HepG2 (cell line): ENCODE measurements around the gene SHQ1. TPM values are rescaled to one million over a fixed set of nuclear protein-coding genes. Genes with fewer than 3 reads are reported as not detected.

Experiments used
- ATAC-seq: fragments of 200-7000 bp; cut with Tn5 transposase; 3 replicates; pipeline ENCODE4 v1.9.1; 2020; ENCODE audit warnings: mild to moderate bottlenecking, moderate library complexity
- BruUV-seq: library from RNA; stranded (reverse); fragments of 400-500 nt; replicated peaks from 2 replicates; lab custom pipeline; 2021; lab: Mats Ljungman, UMichigan
- CTCF ChIA-PET: fragments of 300-600 bp; formaldehyde crosslinking; extraction: SDS; loops from one replicate; lab custom pipeline; 2021; ENCODE audit warnings: low total read pairs, inconsistent platforms, low intra/inter-chr PET ratio; lab: Yijun Ruan, JAX
- POLR2A ChIA-PET: fragments of 350-600 bp; sonication (Branson Sonifier 250); formaldehyde crosslinking; loops from one replicate; lab custom pipeline; 2020; ENCODE audit warnings: antibody characterized with exemption, inconsistent platforms; lab: Yijun Ruan, JAX
- DNase-seq: peaks from one replicate; pipeline ENCODE4 v3.0.0-alpha.2; 2015; ENCODE audit warnings: low spot score
- FAIRE-seq: peaks from 3 replicates; lab custom pipeline; 2011; peaks lifted over from hg19 to GRCh38; lab: Jason Lieb, UNC
- H2AFZ ChIP-seq: one replicate; pipeline ENCODE4 v1.6.1; 2011; ENCODE audit warnings: low read length, inconsistent platforms
- H3K27ac ChIP-seq: fragments of 300-600 bp; 3 replicates; pipeline ENCODE4 v1.8.0; 2011; ENCODE audit warnings: mixed run types, mild to moderate bottlenecking, mixed read lengths, low read length, inconsistent platforms; ENCODE audit not compliant: insufficient read depth; ENCODE audit errors: extremely low read length
- H3K27me3 ChIP-seq, 2 experiments: fragments of 200-600 bp in 1 of 2; 2 replicates in 1 of 2; 3 replicates in 1 of 2; pipeline versions ENCODE4 v1.6.0 to v1.8.0; 2011; ENCODE audit warnings: low read length in 2 of 2, mild to moderate bottlenecking in 2 of 2, moderate library complexity in 2 of 2, inconsistent platforms in 1 of 2; ENCODE audit not compliant: insufficient read depth in 2 of 2, control insufficient read depth in 1 of 2
- H3K36me3 ChIP-seq, 2 experiments: fragments of 200-600 bp in 1 of 2; replicated peaks in 1 of 2; 2 replicates in 1 of 2; 3 replicates in 1 of 2; pipeline versions ENCODE4 v1.5.1 to v1.8.0; 2011; ENCODE audit warnings: low read length in 2 of 2, inconsistent platforms in 1 of 2; ENCODE audit not compliant: insufficient read depth in 2 of 2, control insufficient read depth in 1 of 2
- H3K4me1 ChIP-seq: 2 replicates; pipeline ENCODE4 v1.5.1; 2012; ENCODE audit warnings: low read length, inconsistent platforms; ENCODE audit not compliant: insufficient read depth
- H3K4me2 ChIP-seq: 2 replicates; pipeline ENCODE4 v1.6.0; 2011; ENCODE audit warnings: low read depth, low read length, inconsistent platforms
- H3K4me3 ChIP-seq, 3 experiments: fragments of 200-600 bp in 1 of 3; sonication (generic), shearing (Covaris generic) in 1 of 3; replicated peaks in 1 of 3; 2 replicates each; pipeline ENCODE4 v1.5.1; 2011 to 2016; ENCODE audit warnings: low read length in 3 of 3, inconsistent platforms in 2 of 3, low read depth in 2 of 3, mild to moderate bottlenecking in 2 of 3, control low read depth in 1 of 3, mixed read lengths in 1 of 3; ENCODE audit not compliant: insufficient read depth in 1 of 3
- H3K79me2 ChIP-seq: one replicate; pipeline ENCODE4 v1.6.1; 2011; ENCODE audit warnings: low read length, inconsistent platforms; ENCODE audit not compliant: insufficient read depth
- H3K9ac ChIP-seq: 2 replicates; pipeline ENCODE4 v1.6.0; 2011; ENCODE audit warnings: mild to moderate bottlenecking, low read depth, low read length, inconsistent platforms; ENCODE audit not compliant: insufficient read depth
- H3K9me3 ChIP-seq: 2 replicates; pipeline ENCODE4 v1.5.1; 2012; ENCODE audit warnings: mild to moderate bottlenecking, low read length
- H4K20me1 ChIP-seq: 2 replicates; pipeline ENCODE4 v1.6.0; 2011; ENCODE audit warnings: inconsistent platforms, mild to moderate bottlenecking, low read length, moderate library complexity; ENCODE audit not compliant: insufficient read depth
- TIGD3 ChIP-seq: sonication (generic); formaldehyde crosslinking; IDR thresholded peaks from 2 replicates; pipeline ENCODE4 v1.5.1; 2020; ENCODE audit warnings: mild to moderate bottlenecking, missing genetic modification reagents, borderline replicate concordance
- ZNF318 ChIP-seq: sonication (generic); formaldehyde crosslinking; IDR thresholded peaks from 2 replicates; pipeline ENCODE4 v1.4.0; 2020; ENCODE audit warnings: mild to moderate bottlenecking, missing genetic modification reagents
- ZNF747 ChIP-seq: sonication (generic); formaldehyde crosslinking; IDR thresholded peaks from 2 replicates; pipeline ENCODE4 v1.8.1; 2023; ENCODE audit warnings: missing genetic modification reagents, mild to moderate bottlenecking, borderline replicate concordance
- WGBS: methylation state at CpG from one replicate; pipeline ENCODE4 v1.1.6; 2017; ENCODE audit warnings: low lambda C conversion rate; 5-methylcytosine and 5-hydroxymethylcytosine counted together
- in situ Hi-C: cut with HindIII; loops from 2 replicates; pipeline ENCODE4 v1.10.0; 2017; ENCODE audit warnings: low pct_unique_long_range_greater_than_20kb; ENCODE audit not compliant: extremely low pct_ligation_motif_present
- intact Hi-C: fragments of 100-400 bp; cut with micrococcal nuclease; formaldehyde crosslinking; loops from one replicate; pipeline ENCODE4 v1.10.0; 2022; ENCODE audit not compliant: unreplicated experiment
- polyA plus RNA-seq, 8 experiments: library from polyadenylated mRNA; depleted of rRNA in 3 of 8; stranded (reverse) in 7 of 8; unstranded in 1 of 8; fragments of >200 nt; fragmentation: Illumina TruSeq in 4 of 8; extraction: Trizol in 4 of 8; gene quantifications; 2 replicates each; pipeline versions ENCODE4 v1.2.1 to v1.2.3, GENCODE V29; 2011 to 2016; ENCODE audit warnings: low read depth in 4 of 8, missing spikeins in 1 of 8, mixed read lengths in 1 of 8; ENCODE audit not compliant: insufficient read depth in 1 of 8
- total RNA-seq, 5 experiments: library from RNA; depleted of rRNA; stranded (reverse); fragments of >200 nt; fragmentation: Illumina TruSeq; extraction: Trizol; gene quantifications; 2 replicates each; pipeline ENCODE4 v1.2.3, GENCODE V29; 2016; ENCODE audit warnings: low read depth in 1 of 5
- TF ChIP-seq, protein P1 (sequence below): sonication (generic); formaldehyde crosslinking; IDR thresholded peaks from one replicate; pipeline ENCODE4 v1.5.1; 2020; ENCODE audit warnings: mild to moderate bottlenecking, missing genetic modification reagents; ENCODE audit errors: not compliant biosample characterization

The SHQ1 gene
- total and polyA plus RNA-seq, 2 of the 13 experiments (the other 11 are each of a cell fraction or from before 2014, with no cell fraction given), result 5.5 to 20.3 TPM

GRCh38 chr3:72810659-72811434, 37.4 kb downstream of the SHQ1 start:
- Histone ChIP-seq H3K79me2 (no peaks in the 10 kb centered on the region), H3K9me3 (no peaks in the 10 kb centered on the region), H3K4me3 (no peak overlapping the region), H2AFZ (no peak overlapping the region), H3K27ac (no peak overlapping the region), H3K36me3 (peaks cover 2 to 4% of the 10 kb centered on the region in 2 experiments; a peak in 2 of 5 replicates), H3K27me3 (no peaks in the 10 kb centered on the region), H3K4me2 (no peak overlapping the region), H4K20me1 (no peaks in the 10 kb centered on the region), H3K9ac (no peak overlapping the region), H3K4me1 (no peaks in the 10 kb centered on the region)
- WGBS, result 94% methylated on average over 6 of the region's 6 CpGs
- DNase-seq (no peak), FAIRE-seq (no peak), ATAC-seq (no peak)
- in situ Hi-C loops (loop anchor here (25.0 kb wide), 2 partner anchors 849 to 1099 kb away; no protein-coding TSS in a partner anchor), intact Hi-C loops (no loop called here)
- POLR2A ChIA-PET, result no interaction called here
- CTCF ChIA-PET, result no interaction called here
- no TSS peak for BruUV-seq
- TF ChIP-seq ZNF318 (CRISPR knock-in tag), result no peak
- TF ChIP-seq TIGD3 (CRISPR knock-in tag), result no peak
- TF ChIP-seq, protein P1, sequence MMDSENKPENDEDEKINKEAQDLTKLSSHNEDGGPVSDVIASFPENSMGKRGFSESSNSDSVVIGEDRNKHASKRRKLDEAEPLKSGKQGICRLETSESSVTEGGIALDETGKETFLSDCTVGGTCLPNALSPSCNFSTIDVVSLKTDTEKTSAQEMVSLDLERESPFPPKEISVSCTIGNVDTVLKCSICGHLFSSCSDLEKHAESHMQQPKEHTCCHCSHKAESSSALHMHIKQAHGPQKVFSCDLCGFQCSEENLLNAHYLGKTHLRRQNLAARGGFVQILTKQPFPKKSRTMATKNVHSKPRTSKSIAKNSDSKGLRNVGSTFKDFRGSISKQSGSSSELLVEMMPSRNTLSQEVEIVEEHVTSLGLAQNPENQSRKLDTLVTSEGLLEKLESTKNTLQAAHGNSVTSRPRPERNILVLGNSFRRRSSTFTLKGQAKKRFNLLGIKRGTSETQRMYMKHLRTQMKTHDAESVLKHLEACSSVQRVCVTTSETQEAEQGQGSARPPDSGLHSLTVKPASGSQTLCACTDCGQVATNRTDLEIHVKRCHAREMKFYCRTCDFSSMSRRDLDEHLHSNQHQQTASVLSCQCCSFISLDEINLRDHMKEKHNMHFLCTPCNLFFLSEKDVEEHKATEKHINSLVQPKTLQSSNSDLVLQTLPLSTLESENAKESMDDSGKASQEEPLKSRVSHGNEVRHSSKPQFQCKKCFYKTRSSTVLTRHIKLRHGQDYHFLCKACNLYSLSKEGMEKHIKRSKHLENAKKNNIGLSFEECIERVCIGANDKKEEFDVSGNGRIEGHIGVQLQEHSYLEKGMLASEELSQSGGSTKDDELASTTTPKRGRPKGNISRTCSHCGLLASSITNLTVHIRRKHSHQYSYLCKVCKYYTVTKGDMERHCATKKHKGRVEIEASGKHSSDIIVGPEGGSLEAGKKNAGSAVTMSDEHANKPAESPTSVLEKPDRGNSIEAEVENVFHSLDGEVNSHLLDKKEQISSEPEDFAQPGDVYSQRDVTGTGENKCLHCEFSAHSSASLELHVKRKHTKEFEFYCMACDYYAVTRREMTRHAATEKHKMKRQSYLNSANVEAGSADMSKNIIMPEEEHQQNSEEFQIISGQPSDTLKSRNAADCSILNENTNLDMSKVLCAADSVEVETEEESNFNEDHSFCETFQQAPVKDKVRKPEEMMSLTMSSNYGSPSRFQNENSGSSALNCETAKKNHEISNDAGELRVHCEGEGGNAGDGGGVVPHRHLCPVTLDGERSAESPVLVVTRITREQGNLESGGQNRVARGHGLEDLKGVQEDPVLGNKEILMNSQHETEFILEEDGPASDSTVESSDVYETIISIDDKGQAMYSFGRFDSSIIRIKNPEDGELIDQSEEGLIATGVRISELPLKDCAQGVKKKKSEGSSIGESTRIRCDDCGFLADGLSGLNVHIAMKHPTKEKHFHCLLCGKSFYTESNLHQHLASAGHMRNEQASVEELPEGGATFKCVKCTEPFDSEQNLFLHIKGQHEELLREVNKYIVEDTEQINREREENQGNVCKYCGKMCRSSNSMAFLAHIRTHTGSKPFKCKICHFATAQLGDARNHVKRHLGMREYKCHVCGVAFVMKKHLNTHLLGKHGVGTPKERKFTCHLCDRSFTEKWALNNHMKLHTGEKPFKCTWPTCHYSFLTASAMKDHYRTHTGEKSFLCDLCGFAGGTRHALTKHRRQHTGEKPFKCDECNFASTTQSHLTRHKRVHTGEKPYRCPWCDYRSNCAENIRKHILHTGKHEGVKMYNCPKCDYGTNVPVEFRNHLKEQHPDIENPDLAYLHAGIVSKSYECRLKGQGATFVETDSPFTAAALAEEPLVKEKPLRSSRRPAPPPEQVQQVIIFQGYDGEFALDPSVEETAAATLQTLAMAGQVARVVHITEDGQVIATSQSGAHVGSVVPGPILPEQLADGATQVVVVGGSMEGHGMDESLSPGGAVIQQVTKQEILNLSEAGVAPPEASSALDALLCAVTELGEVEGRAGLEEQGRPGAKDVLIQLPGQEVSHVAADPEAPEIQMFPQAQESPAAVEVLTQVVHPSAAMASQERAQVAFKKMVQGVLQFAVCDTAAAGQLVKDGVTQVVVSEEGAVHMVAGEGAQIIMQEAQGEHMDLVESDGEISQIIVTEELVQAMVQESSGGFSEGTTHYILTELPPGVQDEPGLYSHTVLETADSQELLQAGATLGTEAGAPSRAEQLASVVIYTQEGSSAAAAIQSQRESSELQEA, result no peak
- no peak for TF ChIP-seq ZNF747 (CRISPR knock-in tag)
